GM12872 (cell line): Measurements from ENCODE around the gene GPC3.

Source experiments
- TF ChIP-seq, protein P1 (sequence below): IDR thresholded peaks from 3 replicates; pipeline ENCODE4 v1.5.1; 2011; ENCODE audit warnings: low read depth, mild to moderate bottlenecking, low read length, moderate library complexity; ENCODE audit not compliant: insufficient read depth

The GPC3 gene

DNA sequence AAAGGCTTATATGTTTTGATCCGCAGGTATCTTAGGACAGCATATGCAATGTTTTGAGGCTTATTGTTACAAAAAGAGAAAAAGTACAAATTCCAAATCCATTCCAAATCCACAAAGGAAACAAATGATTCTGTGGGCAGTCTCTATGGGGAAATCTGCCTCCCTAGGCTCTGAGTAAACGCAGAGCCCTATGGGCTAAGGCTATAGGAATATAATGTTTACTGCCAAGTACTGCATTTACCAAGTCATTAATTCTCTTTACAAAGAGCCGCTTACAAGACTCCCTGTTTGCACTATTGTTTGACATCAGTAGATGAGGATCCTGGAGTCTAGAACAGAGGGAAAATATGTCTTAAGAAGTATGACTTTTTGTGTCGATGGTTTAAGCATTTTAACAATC, 357.7 kb downstream of the GPC3 start:
- TF ChIP-seq, protein P1, sequence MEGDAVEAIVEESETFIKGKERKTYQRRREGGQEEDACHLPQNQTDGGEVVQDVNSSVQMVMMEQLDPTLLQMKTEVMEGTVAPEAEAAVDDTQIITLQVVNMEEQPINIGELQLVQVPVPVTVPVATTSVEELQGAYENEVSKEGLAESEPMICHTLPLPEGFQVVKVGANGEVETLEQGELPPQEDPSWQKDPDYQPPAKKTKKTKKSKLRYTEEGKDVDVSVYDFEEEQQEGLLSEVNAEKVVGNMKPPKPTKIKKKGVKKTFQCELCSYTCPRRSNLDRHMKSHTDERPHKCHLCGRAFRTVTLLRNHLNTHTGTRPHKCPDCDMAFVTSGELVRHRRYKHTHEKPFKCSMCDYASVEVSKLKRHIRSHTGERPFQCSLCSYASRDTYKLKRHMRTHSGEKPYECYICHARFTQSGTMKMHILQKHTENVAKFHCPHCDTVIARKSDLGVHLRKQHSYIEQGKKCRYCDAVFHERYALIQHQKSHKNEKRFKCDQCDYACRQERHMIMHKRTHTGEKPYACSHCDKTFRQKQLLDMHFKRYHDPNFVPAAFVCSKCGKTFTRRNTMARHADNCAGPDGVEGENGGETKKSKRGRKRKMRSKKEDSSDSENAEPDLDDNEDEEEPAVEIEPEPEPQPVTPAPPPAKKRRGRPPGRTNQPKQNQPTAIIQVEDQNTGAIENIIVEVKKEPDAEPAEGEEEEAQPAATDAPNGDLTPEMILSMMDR, result no peak

DNA sequence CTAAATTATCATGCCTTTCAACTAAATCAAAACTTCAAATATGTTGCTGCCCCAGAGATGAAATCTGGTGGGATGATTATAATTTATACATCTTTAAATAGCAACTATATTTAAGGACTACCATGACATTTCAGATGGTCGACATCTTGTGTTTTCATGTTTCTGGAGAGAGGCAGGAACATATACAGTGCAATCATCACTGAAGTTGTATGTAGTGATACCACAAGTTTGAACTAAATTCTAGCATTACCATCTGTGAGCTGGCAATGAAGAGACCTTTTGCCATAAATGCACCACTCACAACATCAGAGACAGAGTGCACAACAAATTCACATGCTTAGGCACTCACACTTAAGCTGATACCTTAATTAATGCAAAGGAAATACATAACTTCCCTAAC, 373.7 kb downstream of the GPC3 start:
- TF ChIP-seq, protein P1, result no peak

DNA sequence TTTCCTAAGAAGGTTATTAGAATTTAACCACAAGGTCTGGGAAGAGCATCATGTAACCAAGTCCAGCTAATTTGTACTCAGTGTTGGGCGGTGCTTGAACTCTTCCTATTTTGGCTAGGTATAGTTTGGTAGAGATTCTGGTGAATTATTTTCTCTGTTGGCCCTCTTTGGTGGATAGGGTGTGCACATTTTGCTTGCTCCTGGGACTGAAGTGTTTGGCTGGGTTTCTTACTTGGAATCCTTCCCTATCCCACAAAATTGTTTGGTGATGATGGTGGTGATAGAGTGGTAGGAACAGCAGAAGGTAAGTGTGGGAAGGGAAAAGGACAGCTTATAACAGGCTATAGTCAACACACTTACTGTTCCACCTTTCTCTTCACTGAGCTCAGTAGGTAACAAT, 375.3 kb downstream of the GPC3 start:
- TF ChIP-seq, protein P1, result no peak

DNA sequence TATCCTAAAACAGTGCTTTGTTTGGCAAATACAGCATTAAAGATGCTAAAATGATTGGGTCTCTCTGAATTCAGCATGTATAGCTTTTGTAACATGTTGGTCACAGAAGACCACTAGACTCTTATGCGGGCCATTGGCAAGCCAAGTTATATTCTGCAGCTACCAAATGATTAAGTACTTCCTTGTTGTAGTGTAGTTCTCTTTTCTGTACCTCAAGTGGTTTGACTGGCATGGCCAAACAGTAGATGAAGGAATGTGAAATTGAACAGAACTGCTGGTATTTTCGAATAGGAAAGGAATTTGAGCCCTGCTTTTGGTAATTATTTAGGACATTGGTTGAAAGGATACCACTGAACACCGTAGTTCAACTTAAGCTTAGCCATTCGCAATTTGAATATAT, 376.2 kb downstream of the GPC3 start:
- TF ChIP-seq, protein P1, result no peak

DNA sequence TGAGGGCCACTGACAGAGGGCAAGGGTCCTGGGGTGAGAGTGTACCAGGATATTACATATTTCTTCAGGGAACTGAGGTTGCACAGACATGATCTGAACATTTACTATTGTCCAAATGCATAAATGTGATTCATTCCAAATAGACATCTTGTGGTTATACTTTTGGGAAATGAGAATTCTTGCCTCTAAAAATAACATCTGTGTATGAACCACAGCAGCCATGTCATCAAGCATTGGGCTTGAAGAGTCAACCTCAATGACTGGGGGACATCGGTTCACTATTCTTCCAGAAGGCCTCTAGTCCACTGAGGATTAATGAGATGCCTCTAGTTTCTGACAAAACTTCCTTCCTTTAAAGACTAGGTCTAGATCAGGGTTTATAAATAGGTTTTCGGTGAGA, 377.0 kb downstream of the GPC3 start:
- TF ChIP-seq, protein P1, result no peak

DNA sequence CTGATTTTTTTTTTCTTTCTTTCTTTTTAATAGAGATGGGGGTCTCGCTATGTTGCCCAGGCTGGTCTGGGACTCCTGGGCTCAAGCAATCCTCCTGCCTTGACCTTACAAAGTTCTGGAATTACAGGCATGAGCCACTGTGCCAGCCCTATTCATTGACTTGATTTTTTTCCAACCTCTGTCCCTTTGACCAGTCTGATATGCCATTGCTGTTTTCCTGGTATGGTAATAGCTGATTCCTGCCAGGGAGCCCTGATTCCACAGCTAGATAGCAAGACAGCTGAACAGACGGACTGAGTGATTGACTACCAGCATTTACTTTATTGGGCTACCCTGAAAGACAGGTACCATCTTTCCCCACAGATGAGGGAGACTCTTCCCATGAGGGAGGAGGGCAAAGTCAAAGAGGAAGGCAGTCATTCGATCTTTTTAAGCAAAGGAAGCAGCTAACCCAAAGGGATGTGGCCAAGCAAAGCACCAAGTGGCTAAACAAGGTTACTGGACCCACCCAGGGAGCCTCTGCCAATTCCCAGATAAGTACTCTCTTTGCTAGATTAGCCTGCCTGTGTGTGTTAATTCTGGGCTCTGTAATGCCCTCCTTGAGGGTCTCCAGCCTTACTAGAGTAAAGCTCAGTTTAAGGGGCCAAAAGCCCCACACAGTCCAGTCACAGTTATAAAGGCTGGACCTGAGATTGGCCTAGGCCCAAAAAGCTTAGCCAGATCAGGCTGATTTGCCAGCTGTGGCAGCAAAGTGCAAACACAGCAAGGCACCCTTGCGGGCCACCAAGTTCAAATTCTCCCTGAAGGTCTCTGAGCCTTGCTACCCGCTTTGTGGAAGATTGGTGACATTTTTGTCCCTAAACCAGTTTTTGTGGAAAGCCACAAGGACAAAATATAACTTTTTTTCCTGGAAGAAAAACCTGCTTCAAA, 377.7 kb downstream of the GPC3 start:
- TF ChIP-seq, protein P1, result no peak

DNA sequence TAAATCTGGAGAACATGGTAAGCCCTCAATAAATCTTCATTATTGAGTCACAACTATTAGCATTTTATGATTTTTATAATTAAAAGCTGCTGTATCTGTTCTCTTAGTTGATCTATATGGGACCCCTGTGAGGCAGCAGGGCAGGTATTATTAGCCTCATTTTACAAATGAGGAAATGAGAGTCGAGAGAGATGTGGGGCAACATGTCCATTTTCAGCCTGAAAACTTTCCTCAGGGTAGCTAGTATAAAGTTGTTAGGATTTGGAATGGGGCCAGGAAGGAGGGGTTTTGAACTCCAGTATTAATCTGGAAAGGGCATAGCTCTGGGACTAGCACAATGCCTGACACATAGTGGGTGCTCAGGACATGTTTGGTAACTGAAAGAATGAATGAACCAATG, 378.4 kb downstream of the GPC3 start:
- TF ChIP-seq, protein P1, result no peak
